SK-N-SH (cell line): ENCODE measurements around the gene TBC1D1.

ENCODE experiments used
- CTCF ChIP-seq: fragments of 200-600 bp; sonication (generic); IDR thresholded peaks from 2 replicates; pipeline ENCODE4 v1.6.1; 2017; ENCODE audit warnings: antibody characterized with exemption, mild to moderate bottlenecking, moderate library complexity
- EP300 ChIP-seq, 2 experiments: IDR thresholded peaks; 2 replicates each; pipeline versions ENCODE4 v1.4.0 to v1.6.1; 2012; ENCODE audit warnings: borderline replicate concordance in 1 of 2, low read depth in 1 of 2, low read length in 1 of 2
- IRF3 ChIP-seq: fragments of 150-350 bp; IDR thresholded peaks from 2 replicates; pipeline ENCODE4 v1.6.1; 2016; ENCODE audit warnings: mild to moderate bottlenecking, low read depth, low read length
- POLR2AphosphoS5 ChIP-seq: IDR thresholded peaks from 2 replicates; pipeline ENCODE4 v1.6.1; 2012; ENCODE audit warnings: low read depth, low read length
- RCOR1 ChIP-seq: fragments of 150-350 bp; IDR thresholded peaks from 2 replicates; pipeline ENCODE4 v1.6.1; 2017; ENCODE audit warnings: antibody characterized with exemption, low read length

- TF ChIP-seq EP300 (IDR thresholded peaks at IDR 0.05; ENCODE audit: borderline replicate concordance in 1 of 2, low read depth in 1 of 2, low read length in 1 of 2) = no peak
- TF ChIP-seq POLR2AphosphoS5 = no peak
- TF ChIP-seq RCOR1 = no peak
- TF ChIP-seq IRF3 = no peak
- TF ChIP-seq CTCF = no peak
These were observed 22.6 kb upstream of the TBC1D1 start for GRCh38 chr4:37868238-37868637.
